H1 (cell line): ENCODE data around the gene ASPG. TPM values are rescaled to one million over a fixed set of nuclear protein-coding genes. Genes with fewer than 3 reads are reported as not detected.
A peak's percentile ranks its signal among the peaks of the same experiment; 100 is the strongest.

ENCODE experiments used
- ATF3 ChIP-seq: IDR thresholded peaks from 2 replicates; pipeline ENCODE4 v1.6.1; 2011; ENCODE audit warnings: low read depth, mild to moderate bottlenecking, low read length; ENCODE audit not compliant: insufficient read depth
- CEBPB ChIP-seq: IDR thresholded peaks from 2 replicates; pipeline ENCODE4 v1.6.1; 2012; ENCODE audit warnings: low read depth, low read length
- CHD2 ChIP-seq: IDR thresholded peaks from 2 replicates; pipeline ENCODE4 v1.6.1; 2012; ENCODE audit warnings: low read length, improper control_type of control experiment
- CTCF ChIP-seq, 3 experiments: IDR thresholded peaks; 1 replicate in 2 of 3; 2 replicates in 1 of 3; pipeline versions ENCODE4 v1.5.1 to v1.6.1; 2011; ENCODE audit warnings: low read length in 3 of 3, mild to moderate bottlenecking in 3 of 3, inconsistent platforms in 2 of 3, low read depth in 1 of 3, moderate library complexity in 1 of 3; ENCODE audit not compliant: insufficient read depth in 1 of 3; ENCODE audit errors: control extremely low read depth in 1 of 3
- EP300 ChIP-seq, 2 experiments: IDR thresholded peaks; 1 replicate in 1 of 2; 2 replicates in 1 of 2; pipeline ENCODE4 v1.6.1; 2011 to 2012; ENCODE audit warnings: low read depth in 2 of 2, low read length in 2 of 2, mild to moderate bottlenecking in 2 of 2, borderline replicate concordance in 1 of 2, inconsistent platforms in 1 of 2, moderate library complexity in 1 of 2
- GABPA ChIP-seq: IDR thresholded peaks from 2 replicates; pipeline ENCODE4 v1.6.1; 2011; ENCODE audit warnings: mild to moderate bottlenecking, low read length, moderate library complexity, borderline replicate concordance; ENCODE audit not compliant: insufficient read depth
- RXRA ChIP-seq: IDR thresholded peaks from 2 replicates; pipeline ENCODE4 v1.6.1; 2011; ENCODE audit warnings: low read depth, mild to moderate bottlenecking, low read length, moderate library complexity; ENCODE audit not compliant: insufficient read depth
- TEAD4 ChIP-seq: IDR thresholded peaks from 2 replicates; pipeline ENCODE4 v1.6.1; 2012; ENCODE audit warnings: low read depth, low read length, inconsistent platforms, mixed read lengths
- USF2 ChIP-seq: IDR thresholded peaks from 2 replicates; pipeline ENCODE4 v1.6.1; 2011; ENCODE audit warnings: low read length, improper control_type of control experiment
- ZNF274 ChIP-seq: IDR thresholded peaks from 2 replicates; pipeline ENCODE4 v1.7.0; 2012; ENCODE audit warnings: low read length, borderline replicate concordance; ENCODE audit errors: extremely low read depth
- polyA plus RNA-seq, 7 experiments: library from polyadenylated mRNA; depleted of rRNA in 3 of 7; stranded (reverse) in 5 of 7; unstranded in 2 of 7; fragments of >200 nt in 5 of 7; fragments of 200-250 nt in 2 of 7; gene quantifications; 1 replicate in 5 of 7; 2 replicates in 1 of 7; 4 replicates in 1 of 7; pipeline versions ENCODE4 v1.2.1 to v1.2.3, GENCODE V29; 2011 to 2013; ENCODE audit warnings: missing spikeins in 2 of 7, mixed read lengths in 2 of 7
- total RNA-seq: library from RNA; stranded (reverse); fragmentation: NEBNext Ultra II Directional; extraction: Animal tissue kit (Norgen Biotek cat#: 25700); gene quantifications from 2 replicates; pipeline ENCODE4 v1.2.1, GENCODE V29; 2021

Gene ASPG
- total and polyA plus RNA-seq, 2 of the 8 experiments (the other 6 are each of a cell fraction or from before 2014, with no cell fraction given): 0.34 to 0.59 TPM

GRCh38 chr14:104078031-104078455 is 7.5 kb upstream of the ASPG start (continued):
- no peak for TF ChIP-seq USF2
- peak; percentile 32; the same call in 1 of the 2 replicates for TF ChIP-seq ATF3
- peak; percentile 69; the same call in 1 of the 2 replicates for TF ChIP-seq GABPA
- peak in 1 of 2 experiments; percentile 28; a peak in 1 of 3 replicates for TF ChIP-seq EP300 (IDR thresholded peaks at IDR 0.05; ENCODE audit: borderline replicate concordance in 1 of 2, low read depth in 2 of 2, low read length in 2 of 2)
- TF ChIP-seq CTCF (IDR thresholded peaks at IDR 0.05; ENCODE audit: control extremely low read depth in 1 of 3, insufficient read depth in 1 of 3, low read depth in 1 of 3, low read length in 3 of 3): peak; percentile 99 to 100 (median 100)
- no peak for TF ChIP-seq ZNF274
- TF ChIP-seq CHD2: no peak
- TF ChIP-seq TEAD4: peak; percentile 19; the same call in 1 of the 2 replicates
- TF ChIP-seq CEBPB: peak; percentile 73; the same call in 1 of the 2 replicates
- no peak for TF ChIP-seq RXRA
